T-helper 1 cell treated with Interleukin-12 subunit alpha and Interleukin-12 subunit beta and Interleukin-4 antibody, amounts not matched to agents 30 ng/mL and 1 ng/mL, for 36 hours (primary cell): ENCODE results near the gene FSTL5. TPM values are rescaled to one million over a fixed set of nuclear protein-coding genes. Genes with fewer than 3 reads are reported as not detected.
"Not testable (repeated sequence)": the region's sequence is repeated elsewhere in the genome, so short reads cannot be mapped to it uniquely, and the experiment has no call there.

Source experiments
- intact Hi-C: fragments of 100-400 bp; cut with micrococcal nuclease; formaldehyde crosslinking; loops from one replicate; pipeline ENCODE4 v1.15.1; 2024
- total RNA-seq: library from RNA; stranded (reverse); gene quantifications from 2 replicates; pipeline ENCODE4 v1.2.3, GENCODE V29; 2022

Gene FSTL5
- total RNA-seq = not detected in 2 replicates

DNA sequence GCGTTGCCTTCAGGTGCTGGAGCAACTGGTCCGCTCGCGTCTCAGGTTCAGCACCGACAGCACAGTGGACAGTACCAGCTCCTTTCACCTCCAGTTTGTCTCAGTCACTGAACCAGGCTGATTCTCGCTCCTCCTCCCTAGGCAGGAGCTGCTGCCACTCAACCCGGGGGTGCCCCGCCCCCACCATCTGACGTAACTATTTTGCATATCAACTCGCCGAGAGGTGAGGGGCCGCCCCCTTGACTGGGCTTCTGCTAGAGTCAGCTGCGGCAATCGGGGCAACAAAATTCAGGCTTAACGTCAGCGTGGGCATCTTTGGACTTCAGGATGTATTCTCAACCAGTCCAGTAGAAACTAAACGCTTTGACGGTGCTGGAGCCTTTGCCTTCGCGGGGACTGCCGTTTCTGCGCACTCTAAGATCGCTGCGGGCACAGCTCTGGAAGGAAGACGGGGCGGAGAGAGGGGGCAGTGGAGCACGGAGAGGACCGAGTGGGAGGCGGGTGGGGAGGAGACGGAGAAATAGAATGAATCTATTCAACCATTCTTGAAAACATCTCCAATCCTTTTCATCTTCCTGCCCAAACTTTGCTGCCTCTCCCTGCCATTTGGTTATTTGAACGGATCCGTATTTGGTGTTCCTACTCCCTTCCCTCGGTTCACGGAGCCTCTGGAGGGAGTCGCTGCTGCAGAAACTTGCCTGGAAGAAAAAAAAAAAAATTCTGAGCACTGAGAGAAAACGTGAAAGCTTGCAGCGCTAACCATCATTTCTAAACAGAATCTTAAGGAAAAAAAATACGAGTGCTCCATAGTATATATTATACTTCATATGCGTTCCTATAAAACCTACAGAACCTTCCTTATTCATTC, at the start of gene FSTL5:
FSTL5 (minus strand) TSS at position 109 of the 868 bp plus-strand sequence. CDS start 52,604 bp downstream, outside the sequence.
- intact Hi-C loops = no loop called here

DNA sequence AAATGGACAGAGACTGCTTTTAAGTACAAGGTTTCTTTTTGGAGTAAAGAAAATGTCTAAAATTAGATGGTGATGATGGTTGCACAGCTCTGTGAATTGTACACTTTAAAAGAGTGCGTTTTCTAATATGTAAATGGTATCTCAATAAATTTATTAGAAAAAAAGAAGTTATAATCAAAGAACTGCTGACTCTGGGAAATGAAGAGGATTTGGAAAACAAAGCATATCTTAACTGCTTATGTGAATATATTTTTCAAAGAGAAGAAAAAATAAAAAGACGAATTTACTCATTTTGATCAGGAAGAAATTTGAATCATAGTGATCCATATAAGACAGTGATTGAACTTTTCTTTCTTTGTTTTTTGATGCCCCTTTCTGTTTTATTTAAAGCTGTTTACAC, 45.9 kb upstream of the FSTL5 start:
- intact Hi-C loops = no loop called here

DNA sequence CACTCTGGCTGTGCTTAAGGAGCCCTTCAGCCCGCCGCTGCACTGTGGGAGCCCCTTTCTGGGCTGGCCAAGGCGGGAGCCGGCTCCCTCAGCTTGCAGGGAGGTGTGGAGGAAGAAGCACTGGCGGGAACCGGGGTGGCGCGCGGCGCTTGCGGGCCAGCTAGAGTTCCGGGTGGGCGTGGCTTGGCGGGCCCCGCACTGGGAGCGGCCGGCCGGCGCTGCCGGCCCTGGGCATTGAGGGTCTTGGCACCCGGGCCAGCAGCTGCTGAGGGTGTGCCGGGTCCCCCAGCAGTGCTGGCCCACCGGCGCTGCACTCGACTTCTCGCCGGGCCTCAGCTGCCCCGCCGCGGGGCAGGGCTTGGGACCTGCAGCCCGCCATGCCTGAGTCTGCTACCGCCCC, 39.7 kb upstream of the FSTL5 start:
- intact Hi-C loops = not testable (repeated sequence)

DNA sequence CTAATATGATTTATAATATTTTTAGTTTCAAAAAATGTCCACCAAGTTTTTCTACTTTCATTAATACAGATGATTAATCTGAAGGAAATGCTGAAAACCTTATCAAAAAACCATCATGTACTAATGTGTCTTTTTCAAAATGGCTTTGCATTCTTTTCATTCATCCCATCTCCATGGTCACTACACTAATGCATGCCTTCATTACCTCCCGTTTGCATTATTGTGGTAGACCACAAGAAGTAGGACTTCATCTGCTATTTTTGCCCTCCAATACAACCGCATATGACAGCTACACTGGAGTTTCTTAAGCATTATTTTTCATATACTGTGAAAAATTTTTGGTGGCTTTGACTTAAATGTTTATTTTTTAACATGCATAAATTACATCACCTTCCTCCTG, 37.9 kb upstream of the FSTL5 start:
- intact Hi-C loops = no loop called here

DNA sequence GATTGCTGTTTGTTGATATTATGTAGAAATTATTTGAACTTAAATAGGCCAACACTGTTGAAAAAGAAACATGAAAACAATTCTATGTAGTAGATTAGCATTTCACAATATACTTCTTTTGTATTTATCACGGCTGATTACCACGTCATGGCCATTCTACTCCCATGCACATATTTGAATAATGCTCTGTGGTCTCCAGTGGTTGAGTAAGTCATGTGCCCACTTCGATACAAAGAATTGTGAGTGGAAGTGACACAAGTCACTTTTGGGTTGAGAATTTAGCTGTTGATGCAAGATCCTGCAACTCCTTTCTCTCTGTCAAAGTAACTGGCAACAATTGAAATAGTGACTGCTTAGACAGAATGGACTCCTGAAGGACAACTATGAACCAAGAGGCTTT, 6.7 kb upstream of the FSTL5 start:
- intact Hi-C loops = no loop called here

DNA sequence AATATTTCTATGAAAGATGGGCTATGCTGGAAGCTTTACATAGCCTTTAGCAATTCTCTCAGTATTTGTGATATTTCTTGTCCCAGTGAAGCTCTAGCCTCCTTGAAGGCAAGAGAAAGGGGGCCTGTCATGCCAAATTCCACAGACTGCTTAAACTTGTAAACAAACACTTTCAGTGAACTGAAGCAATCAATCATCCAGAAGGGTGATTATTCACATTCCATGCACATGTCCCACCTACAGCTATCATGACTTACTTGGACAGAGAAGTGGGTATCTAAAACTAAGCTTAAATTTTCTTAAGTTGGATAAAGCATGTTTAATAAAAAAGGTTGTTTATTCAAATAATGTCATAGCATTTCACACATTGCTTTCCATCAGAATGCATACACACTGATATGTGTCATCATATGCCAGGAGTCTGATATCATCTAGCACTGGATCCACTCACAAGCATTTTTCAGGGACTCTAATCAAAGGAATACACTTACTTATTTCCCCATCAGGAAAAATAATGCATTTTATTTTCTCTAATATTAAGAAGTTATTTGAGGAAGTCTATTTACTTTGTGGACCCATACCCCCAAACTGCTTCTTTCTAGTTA, 1.2 kb upstream of the FSTL5 start:
- intact Hi-C loops = no loop called here

DNA sequence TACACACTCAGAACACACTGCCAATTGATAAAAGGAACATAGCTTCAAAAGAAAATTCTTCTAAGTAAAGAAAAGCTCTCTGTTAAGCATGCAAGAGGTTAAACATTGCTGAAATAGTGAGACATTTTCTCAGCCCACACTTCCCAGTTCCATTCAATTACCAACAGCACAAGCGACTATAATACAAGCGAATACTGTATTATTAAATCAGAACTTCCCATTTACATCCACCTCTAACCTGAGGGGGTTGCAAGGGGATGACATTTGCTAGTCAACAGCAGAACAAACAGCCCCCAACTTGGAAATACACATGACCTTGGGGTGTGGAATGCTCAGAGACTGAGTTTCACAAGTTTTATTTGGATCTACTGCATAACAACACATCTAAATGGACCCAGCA, 1.1 kb downstream of the FSTL5 start:
- intact Hi-C loops = no loop called here

DNA sequence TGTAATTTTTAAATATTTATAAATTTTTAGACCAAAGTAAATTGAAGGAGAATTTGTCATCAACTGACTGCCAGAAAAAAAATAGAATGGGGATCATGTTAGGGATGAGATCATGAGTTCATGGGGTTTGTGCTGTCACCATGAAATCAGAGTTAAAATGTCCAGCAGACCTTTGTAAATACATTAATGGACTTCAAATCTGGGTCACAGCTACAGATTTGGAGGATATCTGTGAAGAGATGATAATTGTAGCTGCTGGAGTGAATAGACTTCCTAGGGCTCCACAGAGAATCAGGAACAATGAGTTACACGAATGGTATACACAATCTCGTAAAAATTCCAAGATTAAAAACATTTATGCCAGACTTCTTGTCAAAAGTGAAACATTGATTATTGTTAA, 6.6 kb downstream of the FSTL5 start:
- intact Hi-C loops = no loop called here

DNA sequence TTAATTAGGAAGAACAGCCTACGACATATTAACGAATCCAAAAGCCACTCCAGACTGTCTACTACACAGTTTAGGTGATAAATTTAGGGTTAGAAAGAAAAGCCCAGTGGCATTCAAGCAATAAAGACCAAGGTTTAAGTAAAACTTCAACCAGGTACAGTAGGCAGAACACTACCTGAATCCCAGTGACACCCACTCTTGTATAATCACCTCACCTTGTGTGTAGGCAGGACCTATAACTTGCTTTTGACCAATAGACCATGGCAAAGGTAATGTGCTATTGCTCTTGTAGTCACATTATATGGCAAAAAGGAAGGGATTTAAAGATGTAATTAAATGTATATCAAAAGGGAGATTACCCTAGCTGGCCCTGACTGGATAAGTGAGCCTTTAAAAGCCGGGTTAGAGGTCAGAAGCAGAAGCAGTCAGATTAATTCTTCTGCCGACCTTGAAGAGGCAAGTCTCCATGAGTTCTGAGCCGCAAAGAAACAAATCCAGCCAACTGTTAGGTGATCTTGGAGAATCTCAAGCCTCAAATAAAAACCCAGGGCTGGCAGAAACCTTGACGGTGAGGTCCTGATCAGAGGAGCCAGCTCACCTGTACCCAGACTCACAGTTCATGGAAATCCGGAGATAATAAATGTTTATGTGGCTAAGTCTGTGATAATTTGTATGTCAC, 8.8 kb downstream of the FSTL5 start:
- intact Hi-C loops = no loop called here

DNA sequence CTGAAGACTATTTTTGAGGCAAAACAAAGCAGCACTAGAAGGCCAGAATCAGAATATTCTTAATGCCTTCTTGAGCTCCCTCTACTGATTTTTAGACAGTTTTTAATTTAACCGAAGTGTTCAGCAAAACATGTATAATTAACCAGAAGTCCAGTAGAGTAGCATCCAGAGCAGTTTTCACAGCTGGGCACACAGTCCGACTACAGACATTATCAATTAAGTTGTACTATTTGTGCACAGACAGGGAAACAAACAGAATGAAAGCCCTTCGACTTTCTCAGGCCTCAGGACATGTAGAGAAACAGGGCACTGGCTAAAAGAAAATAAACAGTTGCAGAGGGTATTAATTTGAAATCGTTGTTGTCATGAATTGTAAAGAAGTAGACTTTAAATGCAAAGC, 11.9 kb downstream of the FSTL5 start:
- intact Hi-C loops = no loop called here

DNA sequence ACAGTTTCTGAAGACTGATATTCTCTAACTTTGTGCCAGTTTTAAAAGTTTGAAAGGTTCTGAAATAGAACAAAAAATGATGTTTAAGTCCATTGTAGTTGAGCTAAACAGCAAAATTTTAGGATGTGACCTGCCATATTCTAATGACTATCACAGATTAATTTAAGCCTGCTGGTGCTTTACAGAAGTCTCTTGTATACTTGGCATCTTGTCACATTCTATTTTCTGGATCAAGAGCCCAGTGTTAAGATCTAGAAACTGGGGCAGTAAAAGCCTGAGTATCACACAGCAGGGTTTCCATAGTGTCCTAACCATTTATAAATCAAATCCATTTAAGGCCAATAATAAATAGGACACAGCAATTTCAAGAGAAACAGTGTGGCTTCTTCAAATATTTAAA, 12.4 kb downstream of the FSTL5 start:
- intact Hi-C loops = no loop called here

DNA sequence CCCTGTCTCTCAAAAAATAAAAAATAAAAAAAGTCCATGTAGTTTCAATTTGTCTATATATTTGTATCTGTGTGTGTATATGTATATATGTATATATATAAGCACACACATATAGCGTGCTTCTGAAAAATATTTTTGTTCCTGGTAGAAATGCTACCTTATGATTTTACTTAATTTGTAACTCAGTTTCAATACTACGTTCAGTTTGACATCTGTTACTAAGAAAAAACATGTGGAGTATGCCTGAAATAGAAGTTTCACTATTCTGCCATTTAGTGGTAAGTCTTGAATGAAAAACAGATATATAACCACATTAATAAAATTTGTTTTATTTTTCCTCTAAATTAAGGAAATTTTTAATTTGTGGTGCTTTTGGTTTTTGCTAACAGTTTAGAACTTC, 14.2 kb downstream of the FSTL5 start:
- intact Hi-C loops = no loop called here

DNA sequence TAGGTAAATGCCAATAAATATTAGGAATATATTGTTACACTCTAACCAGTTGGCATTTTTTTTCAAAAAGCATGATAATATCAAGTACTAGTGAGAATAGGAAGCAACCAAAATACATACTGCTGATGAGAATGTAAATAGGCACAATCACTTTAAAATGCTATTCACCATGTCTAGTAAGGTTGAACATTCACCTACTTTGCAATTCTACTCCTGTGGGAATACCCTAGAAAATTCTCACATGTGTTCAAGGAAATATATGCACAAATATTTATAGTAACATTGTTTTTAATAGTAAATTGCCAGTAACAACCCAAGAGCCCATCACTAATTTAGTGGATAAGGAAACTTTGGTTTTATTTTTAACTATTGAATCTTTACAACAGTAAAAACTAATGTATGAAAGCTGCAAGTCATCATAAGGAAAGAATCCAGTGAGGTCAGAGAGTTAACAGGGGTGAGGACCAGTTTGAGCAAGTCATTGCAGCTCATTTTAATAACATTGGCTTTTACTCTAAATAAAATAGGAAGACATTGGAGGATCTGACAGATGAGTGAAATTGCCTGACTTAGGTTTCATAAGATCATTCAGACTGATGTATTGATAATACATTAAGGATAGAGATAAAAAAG, 23.6 kb downstream of the FSTL5 start:
- intact Hi-C loops = no loop called here

DNA sequence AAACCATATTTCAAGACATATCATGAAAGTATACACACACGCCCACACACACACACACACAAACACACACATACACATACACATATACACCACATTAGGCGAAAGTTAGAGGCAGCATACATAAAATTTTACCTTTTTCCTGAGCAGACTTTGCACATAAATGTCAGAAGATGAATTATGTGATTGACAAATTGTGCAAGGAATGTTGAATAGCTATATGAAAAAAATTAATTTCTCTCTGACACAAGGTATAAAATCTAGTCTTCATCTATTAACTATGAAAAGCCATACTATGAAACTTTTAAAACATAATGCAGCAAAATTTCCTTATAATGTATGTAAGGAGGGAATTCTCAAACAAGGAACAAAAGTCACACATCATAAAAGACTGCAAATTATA, 24.4 kb downstream of the FSTL5 start:
- intact Hi-C loops = no loop called here

DNA sequence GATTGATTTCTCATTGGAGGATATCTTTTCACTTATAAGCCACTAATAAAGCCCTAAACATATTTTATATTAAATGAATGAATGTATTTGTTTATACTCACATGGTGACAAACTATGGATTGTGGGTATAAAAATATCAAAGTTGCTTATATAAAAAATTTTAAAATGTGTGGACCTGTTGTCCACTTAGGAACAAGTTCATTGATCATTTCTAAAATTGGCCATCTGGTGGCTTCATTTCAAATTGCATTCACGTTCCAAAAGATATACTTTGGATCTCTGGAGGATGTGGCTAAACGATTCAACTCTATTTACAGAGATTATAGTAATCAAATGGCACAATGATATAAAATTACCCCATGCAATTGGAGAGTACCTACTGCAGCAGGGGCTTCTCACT, 32.5 kb downstream of the FSTL5 start:
- intact Hi-C loops = no loop called here

DNA sequence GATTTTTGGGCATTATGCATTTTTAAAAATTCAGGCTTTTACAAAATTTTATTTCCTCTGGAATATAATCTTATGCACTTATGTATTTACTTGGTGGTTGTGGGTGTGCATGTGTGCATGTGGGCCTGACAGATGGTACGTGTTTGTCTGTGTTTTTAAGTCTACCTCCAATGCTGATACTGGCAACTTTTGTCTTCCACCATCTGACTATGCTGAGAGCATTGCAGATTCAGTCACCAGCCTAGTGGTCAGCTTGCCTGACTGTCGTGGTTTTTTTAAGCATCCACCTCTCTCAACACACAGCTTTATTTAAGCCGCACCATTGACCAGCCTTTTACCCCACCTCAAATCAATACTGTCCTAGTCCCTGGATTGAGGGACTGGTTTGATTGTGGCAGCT, 37.1 kb downstream of the FSTL5 start:
- intact Hi-C loops = no loop called here

DNA sequence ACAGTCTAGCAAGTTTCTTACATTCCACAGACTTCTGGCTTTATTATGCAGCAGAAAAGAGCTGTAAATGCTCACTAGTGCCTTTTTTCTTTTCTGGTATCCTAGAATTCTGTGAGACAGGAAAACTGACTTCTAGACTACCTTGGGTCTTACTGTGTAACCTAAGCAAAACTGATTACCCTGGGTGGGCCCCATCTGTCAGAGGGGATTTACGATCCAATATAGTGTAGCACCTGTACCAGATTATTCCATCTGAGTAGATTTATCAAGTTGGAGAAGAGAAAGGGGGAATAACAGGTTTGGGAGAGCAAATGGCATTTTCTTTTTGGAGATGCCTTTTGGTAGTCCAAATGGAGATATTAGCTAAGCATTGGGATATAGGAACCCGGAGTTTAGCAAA, 46.7 kb downstream of the FSTL5 start:
- intact Hi-C loops = no loop called here

DNA sequence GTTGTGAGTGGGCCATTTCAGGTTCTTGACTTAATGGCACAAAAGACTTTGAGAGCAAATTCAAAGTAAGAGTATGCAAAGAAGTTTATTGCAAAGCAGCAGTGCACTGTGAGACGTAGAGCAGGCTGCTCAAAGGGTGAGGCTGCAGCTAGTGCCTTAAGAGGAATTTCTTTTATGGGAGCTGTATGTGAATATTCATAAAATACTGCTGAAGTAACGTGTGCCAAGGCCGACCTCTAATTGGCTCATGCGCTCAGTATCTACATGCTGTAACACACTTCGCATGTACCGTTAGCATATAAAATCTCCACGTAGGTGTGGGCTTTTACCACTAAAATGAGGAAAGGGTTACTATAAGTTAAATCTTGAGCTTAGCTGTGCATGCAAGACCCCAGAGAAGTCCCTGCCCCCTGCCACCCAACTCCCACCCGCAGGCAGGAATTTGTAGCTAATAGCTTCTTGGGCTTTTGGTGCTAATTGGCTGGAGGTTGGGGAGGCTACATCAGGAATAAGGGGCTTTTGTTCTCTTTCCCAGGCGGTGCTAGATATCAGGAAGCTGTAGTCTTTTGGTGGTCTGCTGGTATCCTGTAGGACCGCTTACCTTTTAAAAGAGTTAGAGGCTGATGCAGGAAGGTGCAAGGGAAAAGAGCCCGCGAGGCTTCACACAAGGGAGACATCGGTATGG, 47.6 kb downstream of the FSTL5 start:
- intact Hi-C loops = no loop called here

DNA sequence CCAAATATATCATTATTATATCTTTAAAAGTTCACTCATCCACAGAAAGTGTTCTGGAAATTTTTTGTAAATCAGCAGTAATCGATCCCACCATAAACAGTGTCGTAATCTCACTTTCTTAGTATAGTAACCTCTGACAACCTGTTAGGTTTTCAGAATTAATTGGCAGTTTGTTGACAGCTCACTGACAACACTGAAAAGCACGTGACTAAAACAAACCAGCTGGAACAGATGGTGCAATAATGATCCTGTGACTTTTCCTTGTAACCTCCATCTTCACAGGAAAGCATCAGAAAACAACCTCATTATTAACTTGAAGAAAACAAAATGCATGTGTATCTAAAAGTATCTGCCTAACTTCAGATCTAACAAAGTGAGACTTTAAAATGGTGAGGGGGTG, 48.5 kb downstream of the FSTL5 start:
- intact Hi-C loops = no loop called here

DNA sequence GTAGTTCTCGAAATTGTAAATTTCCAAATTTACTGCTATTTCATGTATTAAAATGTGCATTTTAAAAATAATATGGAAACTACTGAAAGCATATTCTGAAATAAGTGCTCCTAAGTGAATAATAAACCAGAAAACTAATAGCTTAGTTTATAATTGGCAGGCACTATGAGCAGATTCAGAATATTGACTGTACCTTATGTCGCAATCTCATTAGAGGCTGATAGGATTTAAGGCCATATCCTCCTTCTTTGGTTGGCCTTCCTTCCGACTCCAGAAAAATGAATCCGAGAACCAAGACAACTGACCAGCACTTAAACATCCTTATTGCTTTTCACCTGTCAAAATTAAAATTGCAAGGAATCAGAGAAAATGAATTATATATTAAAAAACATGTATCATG, 52.7 kb downstream of the FSTL5 start:
- intact Hi-C loops = no loop called here

DNA sequence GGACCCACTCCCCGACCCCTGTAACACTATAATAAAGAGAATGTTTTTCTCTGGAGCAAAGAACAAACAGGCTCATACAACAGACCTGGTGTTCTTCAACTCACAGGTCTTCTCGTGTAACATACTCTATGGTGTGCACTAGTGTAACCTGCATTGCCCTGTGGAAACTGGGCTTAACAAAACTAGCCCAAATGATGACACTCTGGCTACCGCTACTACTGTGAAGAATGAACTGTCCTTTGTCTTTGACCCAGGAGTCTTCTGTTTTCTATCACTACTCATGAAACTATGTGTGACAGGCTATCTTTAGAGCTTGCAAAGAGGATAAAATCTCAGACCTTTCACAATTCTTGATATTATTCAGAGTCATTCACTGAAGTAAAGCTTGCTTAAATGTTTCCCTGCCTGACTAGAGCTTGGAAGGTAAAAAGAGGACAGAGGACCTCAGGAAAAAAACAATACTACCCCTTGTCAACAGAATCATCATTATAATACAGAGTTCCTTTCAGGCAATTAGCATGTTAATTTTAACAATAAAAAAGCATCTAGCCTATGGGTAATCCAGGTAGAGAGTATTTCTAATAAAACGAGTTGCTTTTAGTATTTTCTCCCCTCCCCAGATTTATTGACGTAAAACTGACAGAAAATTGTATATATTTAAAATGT, 59.2 kb downstream of the FSTL5 start:
- intact Hi-C loops = no loop called here
